BJ (cell line): ENCODE results near the gene GBA2. TPM values are rescaled to one million over a fixed set of nuclear protein-coding genes. Genes with fewer than 3 reads are reported as not detected.

ENCODE experiments used
- CTCF ChIA-PET: fragments of 350-600 bp; formaldehyde crosslinking; extraction: SDS; loops from one replicate; lab custom pipeline; 2021; ENCODE audit warnings: antibody characterized with exemption, inconsistent platforms; lab: Yijun Ruan, JAX
- POLR2A ChIA-PET: fragments of 300-600 bp; sonication (Branson Sonifier 250); formaldehyde crosslinking; extraction: SDS; loops from one replicate; lab custom pipeline; 2021; ENCODE audit warnings: antibody characterized with exemption; lab: Charles Lee
- DNase-seq: peaks from one replicate; pipeline ENCODE4 v3.0.0-alpha.2; 2011; ENCODE audit warnings: low read depth
- H3K27me3 ChIP-seq: 2 replicates; pipeline ENCODE4 v1.6.0; 2011; ENCODE audit warnings: low read length; ENCODE audit not compliant: control insufficient read depth, insufficient read depth
- H3K36me3 ChIP-seq: 2 replicates; pipeline ENCODE4 v1.5.1; 2011; ENCODE audit warnings: low read length; ENCODE audit not compliant: control insufficient read depth, insufficient read depth
- H3K4me3 ChIP-seq: 2 replicates; pipeline ENCODE4 v1.5.1; 2011; ENCODE audit warnings: low read depth, mild to moderate bottlenecking, control low read depth, low read length
- polyA plus RNA-seq: library from polyadenylated mRNA; depleted of rRNA; stranded (reverse); fragments of >200 nt; gene quantifications from 2 replicates; pipeline ENCODE4 v1.2.3, GENCODE V29; 2011
- TF ChIP-seq, protein P1 (sequence below): IDR thresholded peaks from 2 replicates; pipeline ENCODE4 v1.5.1; 2011; ENCODE audit warnings: low read depth, mild to moderate bottlenecking, control low read depth, inconsistent platforms, low read length, moderate library complexity; ENCODE audit not compliant: insufficient read depth

GBA2 gene
- polyA plus RNA-seq, 1 experiment: 44.1 TPM

- TF ChIP-seq, protein P1, sequence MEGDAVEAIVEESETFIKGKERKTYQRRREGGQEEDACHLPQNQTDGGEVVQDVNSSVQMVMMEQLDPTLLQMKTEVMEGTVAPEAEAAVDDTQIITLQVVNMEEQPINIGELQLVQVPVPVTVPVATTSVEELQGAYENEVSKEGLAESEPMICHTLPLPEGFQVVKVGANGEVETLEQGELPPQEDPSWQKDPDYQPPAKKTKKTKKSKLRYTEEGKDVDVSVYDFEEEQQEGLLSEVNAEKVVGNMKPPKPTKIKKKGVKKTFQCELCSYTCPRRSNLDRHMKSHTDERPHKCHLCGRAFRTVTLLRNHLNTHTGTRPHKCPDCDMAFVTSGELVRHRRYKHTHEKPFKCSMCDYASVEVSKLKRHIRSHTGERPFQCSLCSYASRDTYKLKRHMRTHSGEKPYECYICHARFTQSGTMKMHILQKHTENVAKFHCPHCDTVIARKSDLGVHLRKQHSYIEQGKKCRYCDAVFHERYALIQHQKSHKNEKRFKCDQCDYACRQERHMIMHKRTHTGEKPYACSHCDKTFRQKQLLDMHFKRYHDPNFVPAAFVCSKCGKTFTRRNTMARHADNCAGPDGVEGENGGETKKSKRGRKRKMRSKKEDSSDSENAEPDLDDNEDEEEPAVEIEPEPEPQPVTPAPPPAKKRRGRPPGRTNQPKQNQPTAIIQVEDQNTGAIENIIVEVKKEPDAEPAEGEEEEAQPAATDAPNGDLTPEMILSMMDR: no peak
- no peaks in the 10 kb centered on the region for H3K27me3 ChIP-seq
- H3K4me3 ChIP-seq: peak within 1 kb of the TSS; percentile 83
- peak; percentile 96 for DNase-seq
- peaks cover 21% of the 10 kb centered on the region for H3K36me3 ChIP-seq
- CTCF ChIA-PET: interaction anchor here (1.0 to 6.5 kb wide), 14 partner anchors 22 to 128 kb away, joined by 3 to 74 read pairs (median 3); partner anchors contain the start of genes CCDC107, FAM221B, MSMP and RMRP
- POLR2A ChIA-PET: interaction anchor here (0.5 to 1.8 kb wide), 9 partner anchors 14 to 210 kb away, joined by 3 to 24 read pairs (median 6); partner anchors contain the start of genes GBA2, RGP1 and TPM2
These were observed 16.7 kb downstream of the GBA2 start, which contains the start of the genes CREB3 and TLN1 for GRCh38 chr9:35732185-35732799. TSS of gene CREB3 (plus strand) at chr9:35732666. CDS start at chr9:35732773, 107 bp downstream. TSS of gene TLN1 (minus strand) at chr9:35732195. CDS start at chr9:35725694, 6,501 bp downstream.

GRCh38 chr9:35731415-35732184 lies 17.4 kb downstream of the GBA2 start:
- no peak for DNase-seq
- CTCF ChIA-PET: interaction anchor here (1.0 to 11.4 kb wide), 18 partner anchors 10 to 128 kb away, joined by 3 to 116 read pairs (median 3); partner anchors contain the start of genes CCDC107, FAM221B, MSMP and RMRP
- Histone ChIP-seq H3K36me3 (peaks cover 14% of the 10 kb centered on the region), H3K4me3 (peak overlapping the region; percentile 83), H3K27me3 (no peaks in the 10 kb centered on the region)
- POLR2A ChIA-PET: interaction anchor here (0.5 to 1.8 kb wide), 8 partner anchors 15 to 398 kb away, joined by 3 to 13 read pairs (median 4); partner anchors contain the start of genes GBA2, RGP1 and TPM2
- TF ChIP-seq, protein P1: no peak

- TF ChIP-seq, protein P1: no peak
- POLR2A ChIA-PET: no interaction called here
- no peak for DNase-seq
- CTCF ChIA-PET: interaction anchor here (1.0 to 11.4 kb wide), 8 partner anchors 9 to 95 kb away, joined by 3 to 116 read pairs (median 6); partner anchors contain the start of genes ARHGEF39, CCDC107, RMRP and TPM2
- H3K36me3 ChIP-seq: peaks cover 7% of the 10 kb centered on the region
- no peaks in the 10 kb centered on the region for H3K27me3 ChIP-seq
- H3K4me3 ChIP-seq: peak overlapping the region; percentile 83
These were observed 18.6 kb downstream of the GBA2 start for GRCh38 chr9:35730486-35730854.

GRCh38 chr9:35729700-35730485 lies 19.1 kb downstream of the GBA2 start:
- ChIA-PET POLR2A (interaction anchor here (2.6 kb wide), 1 partner anchor 40 kb away, joined by 35 read pairs; the partner anchor contains the start of gene TPM2), CTCF (interaction anchor here (0.6 to 11.4 kb wide), 14 partner anchors 8 to 207 kb away, joined by 3 to 116 read pairs (median 3); partner anchors contain the start of genes ARHGEF39, CA9, CCDC107 and RMRP)
- TF ChIP-seq, protein P1: peak; percentile 76
- peaks cover 9% of the 10 kb centered on the region for H3K36me3 ChIP-seq
- peak; percentile 54 for DNase-seq
- H3K4me3 ChIP-seq: peak overlapping the region; percentile 83
- no peaks in the 10 kb centered on the region for H3K27me3 ChIP-seq
